SU-DHL-6 (cell line): ENCODE results near the gene SLC39A1.

Experiments
- H2AFZ ChIP-seq: fragments of 200-600 bp; sonication (generic); 2 replicates; pipeline ENCODE4 v1.6.1; 2014; ENCODE audit warnings: low read depth, mild to moderate bottlenecking, moderate library complexity, mixed read lengths, antibody characterized with exemption, low read length; ENCODE audit not compliant: severe bottlenecking
- H3F3A ChIP-seq: fragments of 200-600 bp; shearing (Covaris generic); 2 replicates; pipeline ENCODE4 v1.6.0; 2016; ENCODE audit warnings: antibody characterized with exemption, mild to moderate bottlenecking; ENCODE audit not compliant: insufficient read depth
- H3K27ac ChIP-seq: fragments of 200-600 bp; sonication (generic); 2 replicates; pipeline ENCODE4 v1.5.1; 2016; ENCODE audit warnings: low read depth, mild to moderate bottlenecking, low read length, moderate library complexity, mixed read lengths
- H3K27me3 ChIP-seq: fragments of 200-600 bp; sonication (generic), shearing (Covaris generic); 2 replicates; pipeline ENCODE4 v1.6.0; 2014; ENCODE audit warnings: mild to moderate bottlenecking, low read length
- H3K36me3 ChIP-seq: fragments of 200-600 bp; sonication (generic); 2 replicates; pipeline ENCODE4 v1.6.1; 2014; ENCODE audit warnings: mild to moderate bottlenecking, low read length, mixed read lengths
- H3K4me2 ChIP-seq: fragments of 300-600, 200-600 bp; shearing (Covaris generic), sonication (generic); 2 replicates; pipeline ENCODE4 v1.6.0; 2014; ENCODE audit warnings: low read length, low read depth, mild to moderate bottlenecking; ENCODE audit not compliant: poor library complexity, severe bottlenecking
- H3K4me3 ChIP-seq: fragments of 200-600 bp; sonication (generic); 2 replicates; pipeline ENCODE4 v1.5.1; 2014; ENCODE audit warnings: antibody characterized with exemption, low read length, mild to moderate bottlenecking, mixed read lengths; ENCODE audit not compliant: insufficient read depth, poor library complexity, severe bottlenecking
- H3K79me2 ChIP-seq: fragments of 200-600 bp; sonication (generic); 2 replicates; pipeline ENCODE4 v1.6.1; 2014; ENCODE audit warnings: mild to moderate bottlenecking, low read length, moderate library complexity; ENCODE audit not compliant: insufficient read depth
- H3K9ac ChIP-seq: fragments of 200-600 bp; sonication (generic); 2 replicates; pipeline ENCODE4 v1.7.0; 2014; ENCODE audit warnings: mild to moderate bottlenecking, low read length
- H3K9me2 ChIP-seq: fragments of 200-600 bp; sonication (generic); replicated peaks from 2 replicates; pipeline ENCODE4 v1.6.1; 2014; ENCODE audit warnings: low read length; ENCODE audit not compliant: insufficient read depth
- H3K9me3 ChIP-seq: fragments of 200-600 bp; sonication (generic); 2 replicates; pipeline ENCODE4 v1.6.1; 2014; ENCODE audit warnings: low read length, mixed read lengths; ENCODE audit not compliant: insufficient read depth
- H4K20me1 ChIP-seq: fragments of 200-600 bp; sonication (generic); 2 replicates; pipeline ENCODE4 v1.6.1; 2014; ENCODE audit warnings: low read depth, mild to moderate bottlenecking, antibody characterized with exemption, low read length, moderate library complexity, mixed read lengths
- EZH2phosphoT487 ChIP-seq: fragments of 200-600 bp; sonication (generic), shearing (Covaris generic); conservative IDR thresholded peaks from 2 replicates; pipeline ENCODE4 v1.6.1; 2018; ENCODE audit warnings: mild to moderate bottlenecking, antibody characterized with exemption, low read length, moderate library complexity, mixed read lengths
- TF ChIP-seq, protein P1 (sequence below): fragments of 200-600 bp; sonication (generic); IDR thresholded peaks from one replicate; pipeline ENCODE4 v1.5.1; 2017; ENCODE audit warnings: antibody characterized with exemption, mild to moderate bottlenecking, low read length, moderate library complexity; ENCODE audit not compliant: insufficient read depth, poor library complexity, severe bottlenecking

Gene SLC39A1

GRCh38 chr1:153928791-153929341, 34.5 kb downstream of the SLC39A1 start:
- Histone ChIP-seq H4K20me1 (no peaks in the 10 kb centered on the region), H3K27me3 (no peaks in the 10 kb centered on the region), H3K36me3 (no peaks in the 10 kb centered on the region), H3K9me2 (no peaks in the 10 kb centered on the region), H3K27ac (no peak overlapping the region; the same call in 1 of the 2 replicates), H3F3A (peaks cover 20% of the 10 kb centered on the region), H3K79me2 (no peaks in the 10 kb centered on the region; the same call in 1 of the 2 replicates), H2AFZ (no peak overlapping the region), H3K9ac (no peak overlapping the region), H3K4me2 (no peak overlapping the region), H3K4me3 (no peak overlapping the region), H3K9me3 (no peaks in the 10 kb centered on the region)
- no peak for TF ChIP-seq EZH2phosphoT487
- TF ChIP-seq, protein P1, sequence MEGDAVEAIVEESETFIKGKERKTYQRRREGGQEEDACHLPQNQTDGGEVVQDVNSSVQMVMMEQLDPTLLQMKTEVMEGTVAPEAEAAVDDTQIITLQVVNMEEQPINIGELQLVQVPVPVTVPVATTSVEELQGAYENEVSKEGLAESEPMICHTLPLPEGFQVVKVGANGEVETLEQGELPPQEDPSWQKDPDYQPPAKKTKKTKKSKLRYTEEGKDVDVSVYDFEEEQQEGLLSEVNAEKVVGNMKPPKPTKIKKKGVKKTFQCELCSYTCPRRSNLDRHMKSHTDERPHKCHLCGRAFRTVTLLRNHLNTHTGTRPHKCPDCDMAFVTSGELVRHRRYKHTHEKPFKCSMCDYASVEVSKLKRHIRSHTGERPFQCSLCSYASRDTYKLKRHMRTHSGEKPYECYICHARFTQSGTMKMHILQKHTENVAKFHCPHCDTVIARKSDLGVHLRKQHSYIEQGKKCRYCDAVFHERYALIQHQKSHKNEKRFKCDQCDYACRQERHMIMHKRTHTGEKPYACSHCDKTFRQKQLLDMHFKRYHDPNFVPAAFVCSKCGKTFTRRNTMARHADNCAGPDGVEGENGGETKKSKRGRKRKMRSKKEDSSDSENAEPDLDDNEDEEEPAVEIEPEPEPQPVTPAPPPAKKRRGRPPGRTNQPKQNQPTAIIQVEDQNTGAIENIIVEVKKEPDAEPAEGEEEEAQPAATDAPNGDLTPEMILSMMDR: no peak

- H3K9ac ChIP-seq: no peak overlapping the region
- no peak overlapping the region for H2AFZ ChIP-seq
- no peaks in the 10 kb centered on the region for H4K20me1 ChIP-seq
- H3K79me2 ChIP-seq: no peaks in the 10 kb centered on the region; the same call in 1 of the 2 replicates
- no peaks in the 10 kb centered on the region for H3K9me2 ChIP-seq
- peaks cover 20% of the 10 kb centered on the region for H3F3A ChIP-seq
- no peaks in the 10 kb centered on the region for H3K27me3 ChIP-seq
- H3K9me3 ChIP-seq: no peaks in the 10 kb centered on the region
- H3K4me3 ChIP-seq: no peak overlapping the region
- TF ChIP-seq, protein P1: no peak
- TF ChIP-seq EZH2phosphoT487: no peak
- no peaks in the 10 kb centered on the region for H3K36me3 ChIP-seq
- H3K27ac ChIP-seq: peak overlapping the region; percentile 32; the same call in 1 of the 2 replicates
- H3K4me2 ChIP-seq: no peak overlapping the region
These were observed 35.1 kb downstream of the SLC39A1 start for GRCh38 chr1:153928245-153928644.

DNA sequence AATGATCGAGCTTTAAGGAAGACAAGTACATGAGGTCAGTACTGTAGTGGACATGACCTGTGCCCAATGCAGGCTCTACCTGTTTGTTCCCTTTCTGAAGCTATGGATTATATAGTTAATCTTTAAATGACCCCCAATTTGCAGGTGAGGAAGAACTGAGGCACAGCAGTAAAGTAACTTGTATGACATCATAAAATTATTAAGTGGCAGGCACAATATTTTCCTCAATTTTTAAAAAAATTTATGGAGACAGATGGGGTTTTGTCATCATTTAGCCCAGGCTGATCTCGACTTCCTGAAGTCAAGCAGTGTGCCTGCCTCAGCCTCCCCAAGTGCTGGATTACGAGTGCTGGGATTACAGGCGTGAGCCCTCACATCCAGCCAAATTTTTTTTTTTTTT, 36.9 kb downstream of the SLC39A1 start:
- Histone ChIP-seq H3K27me3 (no peaks in the 10 kb centered on the region), H3K36me3 (no peaks in the 10 kb centered on the region), H3K9ac (no peak overlapping the region), H3F3A (peaks cover 20% of the 10 kb centered on the region), H2AFZ (no peak overlapping the region), H3K4me2 (no peak overlapping the region), H3K4me3 (no peak overlapping the region), H3K79me2 (peaks cover 8% of the 10 kb centered on the region), H3K9me3 (no peaks in the 10 kb centered on the region), H4K20me1 (no peaks in the 10 kb centered on the region), H3K9me2 (no peaks in the 10 kb centered on the region), H3K27ac (no peak overlapping the region)
- TF ChIP-seq, protein P1: no peak
- TF ChIP-seq EZH2phosphoT487: no peak
